ENCODE measurements around the gene TBX15. TPM values are rescaled to one million over a fixed set of nuclear protein-coding genes. Genes with fewer than 3 reads are reported as not detected.

The TBX15 gene
- total RNA-seq, 4 donors from 2014 or later = 0.21 to 0.62 TPM; not detected in 2

DNA sequence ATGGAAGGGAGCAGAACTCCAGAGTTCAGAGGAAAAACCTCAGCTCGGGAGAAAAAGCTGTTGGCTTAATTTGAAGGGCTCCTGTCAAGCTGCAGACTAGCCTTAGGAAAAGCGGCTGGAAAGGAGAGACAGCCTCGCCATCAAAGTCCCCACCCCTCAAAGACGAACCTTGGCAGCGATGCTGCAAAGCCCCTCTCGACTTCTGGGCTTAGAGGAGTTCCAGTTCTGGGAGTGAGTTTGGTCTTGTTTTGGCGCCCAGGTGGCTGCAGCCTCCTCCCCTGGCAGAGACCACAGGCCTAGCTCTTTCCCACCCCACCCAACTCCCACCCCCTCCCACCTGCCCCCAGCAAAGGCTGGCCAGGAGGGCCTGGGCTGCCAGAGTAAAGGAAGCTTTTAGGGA, 9.1 kb upstream of the TBX15 start:
- Histone ChIP-seq H3K4me3 (no peak overlapping the region), H3K27me3 (peaks cover 17 to 77% of the 10 kb centered on the region in 2 donors), H3K9me3 (no peaks in the 10 kb centered on the region), H3K27ac (no peak overlapping the region), H3K4me1 (no peaks in the 10 kb centered on the region), H3K36me3 (no peaks in the 10 kb centered on the region)
- DNase-seq = no peak
- intact Hi-C loops (cut with DNase I; ENCODE audit: low total_unique reads) = no loop called here
- TF ChIP-seq, protein P1, sequence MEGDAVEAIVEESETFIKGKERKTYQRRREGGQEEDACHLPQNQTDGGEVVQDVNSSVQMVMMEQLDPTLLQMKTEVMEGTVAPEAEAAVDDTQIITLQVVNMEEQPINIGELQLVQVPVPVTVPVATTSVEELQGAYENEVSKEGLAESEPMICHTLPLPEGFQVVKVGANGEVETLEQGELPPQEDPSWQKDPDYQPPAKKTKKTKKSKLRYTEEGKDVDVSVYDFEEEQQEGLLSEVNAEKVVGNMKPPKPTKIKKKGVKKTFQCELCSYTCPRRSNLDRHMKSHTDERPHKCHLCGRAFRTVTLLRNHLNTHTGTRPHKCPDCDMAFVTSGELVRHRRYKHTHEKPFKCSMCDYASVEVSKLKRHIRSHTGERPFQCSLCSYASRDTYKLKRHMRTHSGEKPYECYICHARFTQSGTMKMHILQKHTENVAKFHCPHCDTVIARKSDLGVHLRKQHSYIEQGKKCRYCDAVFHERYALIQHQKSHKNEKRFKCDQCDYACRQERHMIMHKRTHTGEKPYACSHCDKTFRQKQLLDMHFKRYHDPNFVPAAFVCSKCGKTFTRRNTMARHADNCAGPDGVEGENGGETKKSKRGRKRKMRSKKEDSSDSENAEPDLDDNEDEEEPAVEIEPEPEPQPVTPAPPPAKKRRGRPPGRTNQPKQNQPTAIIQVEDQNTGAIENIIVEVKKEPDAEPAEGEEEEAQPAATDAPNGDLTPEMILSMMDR (IDR thresholded peaks at IDR 0.05) = no peak
- no peak for TF ChIP-seq POLR2A (IDR thresholded peaks at IDR 0.05)

DNA sequence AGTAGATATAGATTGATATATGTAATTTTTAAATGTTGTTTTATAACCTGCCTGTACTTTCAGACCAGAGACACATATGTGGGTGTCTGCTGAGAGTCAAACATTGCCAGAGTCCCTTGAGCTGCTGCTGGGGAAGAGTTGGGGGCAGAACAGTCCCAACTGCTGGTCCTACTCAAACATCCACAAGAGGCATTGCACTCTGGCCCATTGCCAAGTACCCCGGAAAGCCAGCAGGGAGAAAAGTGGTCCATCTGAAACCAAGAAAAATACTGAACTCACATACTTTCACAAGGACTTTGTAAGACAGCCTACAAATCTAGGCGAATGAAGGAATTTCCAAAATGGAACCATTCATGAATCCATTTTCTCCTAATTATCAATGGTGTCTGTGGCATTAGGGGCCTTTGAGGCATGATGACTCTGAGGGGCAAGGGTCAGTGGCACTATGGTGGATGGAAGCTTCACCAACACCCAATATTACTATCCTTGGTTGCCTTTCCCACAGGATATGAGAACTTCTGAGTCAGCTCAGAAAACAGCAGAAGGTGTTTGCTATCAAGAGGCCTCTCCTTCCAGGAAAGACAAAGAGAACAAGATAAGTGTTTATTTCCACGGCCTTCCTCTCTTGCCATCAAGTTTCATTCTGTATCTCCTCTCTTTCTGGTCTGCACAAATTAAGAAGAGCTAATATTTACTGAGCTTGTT, 7.3 kb upstream of the TBX15 start:
- H3K36me3 ChIP-seq = no peaks in the 10 kb centered on the region
- intact Hi-C loops (cut with DNase I; ENCODE audit: low total_unique reads) = no loop called here
- no peak for DNase-seq
- no peaks in the 10 kb centered on the region for H3K4me1 ChIP-seq
- peaks cover 9 to 76% of the 10 kb centered on the region in 2 donors for H3K27me3 ChIP-seq
- H3K4me3 ChIP-seq = no peak overlapping the region
- no peak overlapping the region for H3K27ac ChIP-seq
- no peak for TF ChIP-seq POLR2A (IDR thresholded peaks at IDR 0.05)
- TF ChIP-seq, protein P1 (IDR thresholded peaks at IDR 0.05) = no peak
- no peaks in the 10 kb centered on the region for H3K9me3 ChIP-seq

DNA sequence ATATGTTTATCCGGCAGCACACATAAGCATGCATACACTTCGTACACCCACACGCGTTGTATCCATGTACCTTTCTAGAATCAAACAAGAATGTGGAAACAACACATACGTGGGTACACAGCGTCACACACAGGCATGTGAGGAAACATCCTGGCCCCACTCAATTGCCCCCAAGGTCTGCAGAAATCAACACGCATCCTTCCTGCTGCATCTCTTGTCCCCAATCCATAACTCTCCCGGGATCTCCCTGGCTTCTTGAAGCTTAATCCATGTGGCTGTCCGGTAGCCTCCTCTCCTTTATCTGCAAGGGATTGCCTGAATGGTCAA, 5.5 kb upstream of the TBX15 start:
- Histone ChIP-seq H3K9me3 (no peaks in the 10 kb centered on the region), H3K27me3 (peaks cover 9 to 79% of the 10 kb centered on the region in 2 donors), H3K27ac (no peak overlapping the region), H3K4me1 (no peaks in the 10 kb centered on the region), H3K4me3 (no peak overlapping the region), H3K36me3 (no peaks in the 10 kb centered on the region)
- TF ChIP-seq, protein P1 (IDR thresholded peaks at IDR 0.05) = no peak
- no peak for TF ChIP-seq POLR2A (IDR thresholded peaks at IDR 0.05)
- intact Hi-C loops (cut with DNase I; ENCODE audit: low total_unique reads) = no loop called here
- no peak for DNase-seq

DNA sequence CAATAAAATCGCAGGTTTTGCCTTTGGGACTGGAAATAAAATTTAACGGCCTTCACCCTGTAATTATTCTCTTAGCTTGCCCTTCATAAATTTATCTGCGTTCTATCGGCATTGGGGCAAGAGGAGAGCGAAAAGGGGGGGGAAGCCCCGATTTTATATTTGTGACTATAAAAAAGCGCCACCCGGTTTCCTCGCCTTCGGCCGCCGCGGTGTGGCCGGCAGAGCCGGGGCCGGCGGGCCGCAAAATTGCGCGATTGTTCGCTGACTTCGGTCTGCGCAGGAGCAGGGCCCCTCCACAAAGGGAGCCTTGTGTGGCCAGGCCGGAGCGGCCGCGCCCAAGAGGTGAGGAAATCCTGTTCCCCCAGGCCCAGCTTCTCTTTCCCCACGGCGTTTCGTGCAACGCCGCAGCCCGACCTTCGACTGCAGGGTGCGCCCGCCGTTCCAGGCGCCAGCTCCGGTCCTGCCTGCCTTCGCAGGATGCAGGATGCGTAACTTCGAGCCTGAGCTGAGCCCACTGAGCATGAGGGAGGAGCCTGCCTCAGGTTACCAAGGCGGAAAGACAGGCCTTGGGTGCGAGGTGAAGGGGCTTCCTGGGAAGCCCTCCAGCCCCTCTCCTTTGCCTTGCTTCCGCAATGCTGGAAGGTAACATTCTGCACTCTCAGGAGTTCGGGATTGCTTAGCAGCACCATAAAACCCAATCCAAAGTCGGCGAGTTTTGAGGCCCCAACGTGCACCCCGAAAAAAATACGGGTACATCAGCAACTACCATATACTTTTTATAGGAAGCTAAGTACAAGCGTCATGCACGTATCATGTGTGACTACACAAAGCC, 4.9 kb upstream of the TBX15 start:
- Histone ChIP-seq H3K4me1 (no peaks in the 10 kb centered on the region), H3K27ac (no peak overlapping the region), H3K9me3 (no peaks in the 10 kb centered on the region), H3K36me3 (no peaks in the 10 kb centered on the region), H3K4me3 (no peak overlapping the region), H3K27me3 (peaks cover 9 to 79% of the 10 kb centered on the region in 2 donors)
- intact Hi-C loops (cut with DNase I; ENCODE audit: low total_unique reads) = no loop called here
- no peak for DNase-seq
- TF ChIP-seq, protein P1 (IDR thresholded peaks at IDR 0.05) = no peak

DNA sequence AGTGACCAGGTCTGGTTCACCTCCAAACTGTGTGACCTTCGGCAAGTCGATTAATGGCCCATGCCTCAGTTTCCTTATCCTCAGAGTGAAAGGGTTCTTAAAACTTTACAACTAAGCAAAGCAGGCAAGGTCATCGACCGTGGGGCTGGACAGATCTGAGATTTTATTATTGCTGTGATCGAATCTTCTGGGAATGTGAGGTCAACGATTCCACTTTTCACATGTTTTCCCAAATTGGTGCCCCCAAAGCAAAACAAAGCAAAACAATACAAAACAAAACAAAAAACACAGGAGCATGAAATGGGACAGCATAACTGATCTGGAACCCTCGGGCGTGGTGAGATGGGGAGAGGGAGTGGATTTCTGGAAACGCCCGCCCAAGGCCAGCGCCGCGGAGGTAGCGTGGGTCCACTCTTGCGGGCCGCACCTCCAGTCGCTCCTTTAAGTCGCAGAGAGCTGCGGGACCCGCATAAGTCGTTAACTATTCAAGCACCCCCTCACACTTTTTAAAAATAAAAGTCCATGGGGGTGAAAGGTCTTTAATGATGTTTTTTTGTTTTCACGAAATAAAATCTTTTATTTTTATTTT, 4.2 kb upstream of the TBX15 start:
- Histone ChIP-seq H3K27me3 (peaks cover 15 to 86% of the 10 kb centered on the region in 2 donors), H3K9me3 (no peaks in the 10 kb centered on the region), H3K36me3 (no peaks in the 10 kb centered on the region), H3K4me3 (no peak overlapping the region), H3K4me1 (no peaks in the 10 kb centered on the region), H3K27ac (no peak overlapping the region)
- DNase-seq = no peak
- TF ChIP-seq, protein P1 (IDR thresholded peaks at IDR 0.05) = no peak
- no peak for TF ChIP-seq POLR2A (IDR thresholded peaks at IDR 0.05)
- intact Hi-C loops (cut with DNase I; ENCODE audit: low total_unique reads) = no loop called here
